Heart left ventricle (tissue), 16 donors: ENCODE measurements around the gene DGKB. TPM values are rescaled to one million over a fixed set of nuclear protein-coding genes. Genes with fewer than 3 reads are reported as not detected.

ENCODE experiments used
- ATAC-seq, 4 donors: fragments of 200-7000 bp; cut with Tn5 transposase; one replicate each; pipeline ENCODE4 v1.9.1; 2020 to 2022; ENCODE audit warnings: moderate library complexity in 4 of 4, mild to moderate bottlenecking in 3 of 4, moderate number of reproducible peaks in 1 of 4
- DNase-seq, 5 donors: peaks; one replicate each; pipeline ENCODE4 v3.0.0-alpha.2; 2020
- H3K27ac ChIP-seq, 12 donors: fragments of 200-600 bp; sonication (generic) in 4 of 12; one replicate each; pipeline versions ENCODE4 v1.5.0 to v1.8.0; 2016 to 2022; ENCODE audit warnings: mild to moderate bottlenecking in 2 of 12
- H3K27me3 ChIP-seq, 9 donors: fragments of 200-600 bp; sonication (generic) in 2 of 9; one replicate each; pipeline versions ENCODE4 v1.5.1 to v1.8.0; 2016 to 2022; ENCODE audit warnings: mild to moderate bottlenecking in 3 of 9
- H3K36me3 ChIP-seq, 9 donors: fragments of 200-600 bp; sonication (generic) in 2 of 9; one replicate each; pipeline versions ENCODE4 v1.5.0 to v1.8.0; 2018 to 2022; ENCODE audit warnings: mild to moderate bottlenecking in 2 of 9
- H3K4me1 ChIP-seq, 12 donors: fragments of 200-600 bp; sonication (generic) in 4 of 12; one replicate each; pipeline versions ENCODE4 v1.5.0 to v1.8.0; 2016 to 2022; ENCODE audit warnings: mild to moderate bottlenecking in 3 of 12
- H3K4me3 ChIP-seq, 12 donors: fragments of 200-600 bp; sonication (generic) in 4 of 12; one replicate each; pipeline versions ENCODE4 v1.5.0 to v1.8.0; 2017 to 2022; ENCODE audit warnings: mild to moderate bottlenecking in 9 of 12, moderate library complexity in 4 of 12
- H3K9me3 ChIP-seq, 12 donors: fragments of 200-600 bp; sonication (generic) in 4 of 12; one replicate each; pipeline versions ENCODE4 v1.5.0 to v1.8.0; 2016 to 2022; ENCODE audit warnings: mild to moderate bottlenecking in 1 of 12
- CTCF ChIP-seq, 12 donors: fragments of 200-600 bp; sonication (generic) in 4 of 12; IDR thresholded peaks; one replicate each; pipeline versions ENCODE4 v1.5.0 to v1.8.0; 2018 to 2022; ENCODE audit warnings: antibody characterized with exemption in 12 of 12, mild to moderate bottlenecking in 5 of 12
- POLR2A ChIP-seq, 2 donors: fragments of 450-650 bp; IDR thresholded peaks; one replicate each; pipeline ENCODE4 v1.6.1; 2017; ENCODE audit warnings: antibody characterized with exemption in 2 of 2, mild to moderate bottlenecking in 2 of 2, moderate library complexity in 2 of 2
- WGBS, 4 donors: extraction: QIAGEN DNeasy Blood & Tissue Kit in 2 of 4; methylation state at CpG; one replicate each; pipeline versions ENCODE4 v1.1.5 to v1.1.7; 2013 to 2018; 5-methylcytosine and 5-hydroxymethylcytosine counted together
- intact Hi-C, 10 donors: fragments of 100-400 bp; cut with DNase I; formaldehyde crosslinking; loops; one replicate each; pipeline versions ENCODE4 v1.11.1 to v1.14.2; 2022
- polyA plus RNA-seq, 2 donors: library from polyadenylated mRNA; stranded (reverse); fragments of 200-250 nt; gene quantifications; one replicate each; pipeline ENCODE4 v1.2.3, GENCODE V29; 2013
- total RNA-seq, 9 donors: library from RNA; depleted of rRNA in 2 of 9; stranded (reverse); fragments of >200 nt in 2 of 9; fragmentation: NEBNext Ultra II Directional in 3 of 9; extraction: Animal tissue kit (Norgen Biotek cat#: 25700) in 3 of 9; gene quantifications; one replicate each; pipeline versions ENCODE4 v1.1.0 to v1.2.4, GENCODE V29; 2016 to 2023
- donor health status: ischemic (EF 13 %, LVEDD 7.1; RV severe dilation, severe dysfunction).
- donor health status: healthy with polysubstance abuse.
- donor health status: DM: no; HTN: yes; CAD: no.
- donor health status: DM: no; HTN: no; CAD: no.
- donor health status: ischemic (EF 25% LVEDD 6.9; RV normal size, moderate dysfunction).
- donor health status: ischemic (EF 25% LVEDD 5.7; RV mildly dilated, moderate dysfunction).
- donor health status: healthy.
- donor health status: DM: yes; HTN: yes; CAD: no.
- donor health status: ischemic (EF 35%, LVEDD 5.7; RV mildly dilated, moderate dysfunction).
- donor health status: nonischemic (EF 11% LVEDD 7.7; RV severe dilation, severe dysfunction).
- donor health status: DM: yes; HTN: yes; CAD: no.
- donor health status: PGD.
- donor health status: ischemic (EF 29% LVEDD 5.4; RV normal size, mild dysfunction).
- donor health status: nonischemic (EF 23%, LVEDD 6.1; RV moderate dilation, normal function).

The DGKB gene
- total and polyA plus RNA-seq, 11 donors: 0.08 to 1.6 (median 0.47) TPM; not detected in 1

DNA sequence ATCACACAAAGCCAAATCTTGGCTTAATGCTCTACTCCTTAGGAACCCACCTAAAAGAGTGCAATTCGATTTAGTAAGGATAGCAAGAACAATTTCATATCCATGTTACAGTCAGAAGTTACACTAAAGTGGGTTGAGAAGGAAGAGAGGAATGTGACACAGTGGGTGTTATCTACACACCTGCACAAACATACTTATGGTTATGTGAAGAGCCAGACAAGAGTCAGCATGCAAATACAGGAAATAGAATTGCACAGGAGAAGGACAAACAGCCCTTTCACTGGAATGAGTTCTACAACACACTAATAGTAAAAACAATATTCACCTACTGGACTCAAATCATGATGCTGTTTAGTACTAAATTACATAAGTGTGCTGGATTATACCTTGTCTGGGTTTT, 262.8 kb downstream of the DGKB start:
- WGBS, 4 donors: 66 to 78% (median 73%) methylated on average over 1 of the region's 1 CpG
- intact Hi-C loops: no loop called here
- H3K27ac ChIP-seq: no peak overlapping the region
- TF ChIP-seq POLR2A (IDR thresholded peaks at IDR 0.05) (no peak), CTCF (IDR thresholded peaks at IDR 0.05) (no peak)
- peaks cover 0 to 19% (median 10%) of the 10 kb centered on the region in 12 donors for H3K9me3 ChIP-seq
- H3K4me1 ChIP-seq: peaks cover 0 to 3% (median 0%) of the 10 kb centered on the region in 12 donors
- no peak overlapping the region for H3K4me3 ChIP-seq
- H3K36me3 ChIP-seq: peaks cover 0 to under 1% (median 0%) of the 10 kb centered on the region in 9 donors
- DNase-seq: no peak
- ATAC-seq: no peak
- H3K27me3 ChIP-seq: no peaks in the 10 kb centered on the region

DNA sequence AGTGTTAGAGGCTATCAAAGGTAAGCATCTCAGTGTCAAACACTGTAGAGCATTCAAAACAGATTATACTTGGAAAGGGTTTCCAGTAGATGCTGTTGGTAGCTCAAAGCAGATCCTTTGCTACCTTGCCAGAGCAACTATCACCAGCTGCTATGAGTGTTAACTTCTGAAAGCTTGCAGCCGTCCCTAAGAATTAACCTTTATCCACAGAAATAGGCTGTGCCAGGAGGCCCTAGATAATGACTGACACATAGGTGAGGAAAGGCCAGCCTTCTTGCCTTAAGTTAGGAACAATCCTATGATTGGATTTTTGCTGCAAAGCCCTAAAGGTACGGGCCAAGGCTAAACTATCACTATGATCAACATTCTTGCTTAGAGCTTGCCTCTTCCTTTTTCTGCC, 263.2 kb downstream of the DGKB start:
- Histone ChIP-seq H3K36me3 (no peaks in the 10 kb centered on the region), H3K9me3 (peaks cover 0 to 14% (median 5%) of the 10 kb centered on the region in 12 donors), H3K27me3 (no peaks in the 10 kb centered on the region), H3K4me1 (peaks cover 0 to 3% (median 0%) of the 10 kb centered on the region in 12 donors), H3K27ac (no peak overlapping the region), H3K4me3 (no peak overlapping the region)
- intact Hi-C loops: no loop called here
- ATAC-seq (no peak), DNase-seq (no peak)
- no peak for TF ChIP-seq POLR2A (IDR thresholded peaks at IDR 0.05)
- no peak for TF ChIP-seq CTCF (IDR thresholded peaks at IDR 0.05)
- WGBS, 4 donors: 39 to 60% (median 47%) methylated on average over 2 of the region's 2 CpGs

GRCh38 chr7:14637968-14638367, 264.6 kb downstream of the DGKB start:
- DNase-seq (no peak), ATAC-seq (no peak)
- WGBS, 4 donors: 57 to 84% (median 74%) methylated on average over 2 of the region's 2 CpGs
- TF ChIP-seq POLR2A (IDR thresholded peaks at IDR 0.05) (no peak), CTCF (IDR thresholded peaks at IDR 0.05) (peak in 1 of 12 donors; percentile 14)
- peaks cover 0 to 3% (median 0%) of the 10 kb centered on the region in 12 donors for H3K4me1 ChIP-seq
- H3K36me3 ChIP-seq: no peaks in the 10 kb centered on the region
- H3K4me3 ChIP-seq: no peak overlapping the region
- H3K27me3 ChIP-seq: no peaks in the 10 kb centered on the region
- no peak overlapping the region for H3K27ac ChIP-seq
- peaks cover 0 to 4% (median 0%) of the 10 kb centered on the region in 12 donors for H3K9me3 ChIP-seq
- intact Hi-C loops: no loop called here

DNA sequence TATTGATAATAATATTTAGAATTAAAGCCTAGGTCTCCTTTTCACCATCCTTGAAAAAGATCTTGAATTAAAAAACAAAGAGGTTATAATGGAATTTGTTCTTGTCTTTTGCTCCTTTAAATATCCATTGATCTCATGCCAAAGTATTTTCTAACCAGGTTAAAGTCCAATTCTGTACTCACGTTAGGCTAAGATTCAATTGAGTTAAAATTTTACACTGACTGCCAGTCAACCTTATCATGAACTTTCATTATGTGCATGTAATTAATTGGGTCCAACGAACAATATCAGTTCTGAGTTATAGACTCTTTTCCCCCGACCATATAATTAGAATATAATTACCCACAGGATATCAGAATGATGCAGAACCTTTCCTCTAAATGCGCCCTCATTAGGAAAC, 266.6 kb downstream of the DGKB start:
- no peaks in the 10 kb centered on the region for H3K27me3 ChIP-seq
- TF ChIP-seq POLR2A (IDR thresholded peaks at IDR 0.05) (no peak), CTCF (IDR thresholded peaks at IDR 0.05) (no peak)
- 57 to 63% (median 60%) methylated on average over 4 of the region's 4 CpGs for WGBS, 4 donors
- DNase-seq (no peak), ATAC-seq (no peak)
- H3K9me3 ChIP-seq: no peaks in the 10 kb centered on the region
- no peak overlapping the region for H3K27ac ChIP-seq
- peaks cover 0 to 3% (median 0%) of the 10 kb centered on the region in 12 donors for H3K4me1 ChIP-seq
- H3K36me3 ChIP-seq: no peaks in the 10 kb centered on the region
- H3K4me3 ChIP-seq: no peak overlapping the region
- intact Hi-C loops: no loop called here
